Endothelial cell of umbilical vein (primary cell): Measurements from ENCODE around the gene FEN1. TPM values are rescaled to one million over a fixed set of nuclear protein-coding genes. Genes with fewer than 3 reads are reported as not detected.

Experiments
- BruUV-seq: library from RNA; stranded (reverse); fragments of 400-500 nt; replicated peaks from 2 replicates; lab custom pipeline; 2021; lab: Mats Ljungman, UMichigan
- CTCF ChIA-PET: fragments of 300-600, 350-600 bp; sonication (Branson Sonifier 250); formaldehyde crosslinking; loops from one replicate; lab custom pipeline; 2021; ENCODE audit warnings: antibody characterized with exemption, inconsistent platforms; lab: Charles Lee
- POLR2A ChIA-PET: fragments of 300-600, 350-600 bp; sonication (Branson Sonifier 250); formaldehyde crosslinking; loops from one replicate; lab custom pipeline; 2021; ENCODE audit warnings: antibody characterized with exemption, inconsistent platforms; lab: Charles Lee
- DNase-seq: peaks from one replicate; pipeline ENCODE4 v3.0.0-alpha.2; 2011; ENCODE audit warnings: low read depth, low spot score
- FAIRE-seq: peaks from 2 replicates; lab custom pipeline; 2011; peaks lifted over from hg19 to GRCh38; lab: Jason Lieb, UNC
- H2AFZ ChIP-seq: 2 replicates; pipeline ENCODE4 v1.6.0; 2012; ENCODE audit warnings: low read depth, low read length, control low read depth, inconsistent platforms
- H3K27ac ChIP-seq: 2 replicates; pipeline ENCODE4 v1.5.1; 2011; ENCODE audit warnings: low read depth, mild to moderate bottlenecking, control low read depth, low read length, moderate library complexity; ENCODE audit not compliant: insufficient read depth
- H3K27me3 ChIP-seq, 2 experiments: 2 replicates each; pipeline versions ENCODE4 v1.6.0 to v1.6.1; 2011; ENCODE audit warnings: low read length in 2 of 2, mixed read lengths in 1 of 2; ENCODE audit not compliant: control insufficient read depth in 2 of 2, insufficient read depth in 2 of 2
- H3K36me3 ChIP-seq, 2 experiments: 2 replicates in 1 of 2; 3 replicates in 1 of 2; pipeline ENCODE4 v1.5.1; 2011; ENCODE audit warnings: low read length in 2 of 2, mild to moderate bottlenecking in 1 of 2, moderate library complexity in 1 of 2; ENCODE audit not compliant: control insufficient read depth in 2 of 2, insufficient read depth in 2 of 2; ENCODE audit errors: extremely low read depth in 1 of 2
- H3K4me1 ChIP-seq: 3 replicates; pipeline ENCODE4 v1.5.1; 2011; ENCODE audit warnings: mild to moderate bottlenecking, low read length; ENCODE audit not compliant: control insufficient read depth, insufficient read depth; ENCODE audit errors: extremely low read depth
- H3K4me2 ChIP-seq: 2 replicates; pipeline ENCODE4 v1.6.1; 2011; ENCODE audit warnings: low read length, control low read depth, mixed read lengths; ENCODE audit not compliant: insufficient read depth
- H3K4me3 ChIP-seq, 3 experiments: fragments of 200-600 bp in 1 of 3; sonication (generic), shearing (Covaris generic) in 1 of 3; replicated peaks in 1 of 3; 2 replicates each; pipeline ENCODE4 v1.5.1; 2011 to 2016; ENCODE audit warnings: control low read depth in 3 of 3, low read length in 3 of 3, mild to moderate bottlenecking in 2 of 3, inconsistent platforms in 1 of 3, low read depth in 1 of 3, moderate library complexity in 1 of 3; ENCODE audit not compliant: insufficient read depth in 1 of 3
- H3K79me2 ChIP-seq: 2 replicates; pipeline ENCODE4 v1.6.0; 2012; ENCODE audit warnings: low read length, inconsistent platforms; ENCODE audit not compliant: control insufficient read depth, insufficient read depth
- H3K9ac ChIP-seq: replicated peaks from 2 replicates; pipeline ENCODE3; 2011; ENCODE audit warnings: low read length, control low read depth; ENCODE audit not compliant: insufficient read depth; ENCODE audit errors: extremely low read depth
- H3K9me1 ChIP-seq: replicated peaks from 3 replicates; pipeline ENCODE4 v1.6.0; 2011; ENCODE audit warnings: mild to moderate bottlenecking, low read length; ENCODE audit not compliant: control insufficient read depth, insufficient read depth; ENCODE audit errors: extremely low read depth
- H3K9me3 ChIP-seq: replicated peaks from 2 replicates; pipeline ENCODE4 v1.5.1; 2012; ENCODE audit warnings: low read length, inconsistent platforms; ENCODE audit not compliant: control insufficient read depth, insufficient read depth
- H4K20me1 ChIP-seq: replicated peaks from 2 replicates; pipeline ENCODE3; 2011; ENCODE audit warnings: mild to moderate bottlenecking, low read length; ENCODE audit not compliant: control insufficient read depth, insufficient read depth; ENCODE audit errors: extremely low read depth
- GATA2 ChIP-seq: IDR thresholded peaks from 2 replicates; pipeline ENCODE4 v1.7.0; 2011; ENCODE audit warnings: low read depth, mild to moderate bottlenecking, moderate library complexity, mixed read lengths, low read length; ENCODE audit not compliant: insufficient read length, insufficient read depth
- dilution Hi-C: fragments of 300-500 bp; cut with MboI; formaldehyde crosslinking; loops from one replicate; pipeline ENCODE4 v1.15.0; 2019; ENCODE audit warnings: low sequenced_read_pairs; ENCODE audit not compliant: extremely low pct_ligation_motif_present
- intact Hi-C: fragments of 100-400 bp; cut with micrococcal nuclease; formaldehyde crosslinking; loops from one replicate; pipeline ENCODE4 v1.10.0; 2022
- polyA plus RNA-seq, 4 experiments: library from polyadenylated mRNA; depleted of rRNA in 3 of 4; stranded (reverse) in 3 of 4; unstranded in 1 of 4; fragments of >200 nt; gene quantifications; 2 replicates each; pipeline versions ENCODE4 v1.2.1 to v1.2.3, GENCODE V29; 2011 to 2012; ENCODE audit warnings: missing spikeins in 1 of 4
- total RNA-seq: library from RNA; stranded (reverse); gene quantifications from 2 replicates; pipeline ENCODE4 v1.2.3, GENCODE V29; 2021
- TF ChIP-seq, protein P1 (sequence below), 2 donors: IDR thresholded peaks; 1 replicate in 1 of 2; 2 replicates in 1 of 2; pipeline ENCODE4 v1.5.1; 2011; ENCODE audit warnings: low read length in 2 of 2, mild to moderate bottlenecking in 2 of 2, moderate library complexity in 2 of 2, control low read depth in 1 of 2, inconsistent platforms in 1 of 2, low read depth in 1 of 2; ENCODE audit not compliant: insufficient read depth in 1 of 2; ENCODE audit errors: extremely low read depth in 1 of 2
- TF ChIP-seq, protein P2 (sequence below): IDR thresholded peaks from 2 replicates; pipeline ENCODE4 v1.6.1; 2011; ENCODE audit not compliant: insufficient read depth, insufficient read length

Gene FEN1
- total and polyA plus RNA-seq, 2 donors (not counting 3 experiments of a cell fraction or from before 2014, with no cell fraction given): 29.3 to 60.5 TPM

DNA sequence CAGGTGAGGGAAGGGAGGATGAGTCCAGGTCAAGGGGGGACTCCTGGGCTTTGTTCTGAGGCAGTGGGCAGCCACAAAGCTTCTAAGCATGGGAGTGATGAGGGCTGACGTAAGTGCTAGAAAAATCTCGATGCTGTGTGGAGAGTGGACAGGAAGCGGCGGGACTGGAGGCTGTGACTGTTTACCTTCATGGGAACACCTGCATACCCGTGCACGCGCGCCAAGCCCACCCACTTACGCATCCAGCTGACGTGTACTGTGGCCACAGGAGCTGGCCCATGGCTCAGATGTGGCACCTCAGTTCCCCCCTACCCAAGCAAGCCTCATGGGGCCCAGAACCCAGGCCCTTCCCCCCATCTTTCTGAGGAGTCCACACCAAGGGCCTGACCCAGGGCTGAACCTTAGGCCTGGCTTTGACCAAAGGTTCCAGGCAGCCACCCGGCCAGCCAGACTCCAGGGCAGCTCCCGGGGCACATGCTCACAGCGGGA is 26.3 kb upstream of the FEN1 start:
- H2AFZ ChIP-seq: no peak overlapping the region

More for the DNA sequence above, 26.3 kb upstream of the FEN1 start:
- Histone ChIP-seq H3K4me1 (no peaks in the 10 kb centered on the region), H3K9me3 (no peaks in the 10 kb centered on the region), H3K79me2 (no peaks in the 10 kb centered on the region), H3K9ac (no peak overlapping the region), H3K27ac (no peak overlapping the region), H3K4me3 (no peak overlapping the region), H3K4me2 (no peak overlapping the region), H4K20me1 (no peaks in the 10 kb centered on the region), H3K9me1 (no peaks in the 10 kb centered on the region), H3K36me3 (no peaks in the 10 kb centered on the region), H3K27me3 (peaks cover 0 to 2% of the 10 kb centered on the region in 2 experiments)
- no peak for TF ChIP-seq GATA2
- TF ChIP-seq, protein P1, sequence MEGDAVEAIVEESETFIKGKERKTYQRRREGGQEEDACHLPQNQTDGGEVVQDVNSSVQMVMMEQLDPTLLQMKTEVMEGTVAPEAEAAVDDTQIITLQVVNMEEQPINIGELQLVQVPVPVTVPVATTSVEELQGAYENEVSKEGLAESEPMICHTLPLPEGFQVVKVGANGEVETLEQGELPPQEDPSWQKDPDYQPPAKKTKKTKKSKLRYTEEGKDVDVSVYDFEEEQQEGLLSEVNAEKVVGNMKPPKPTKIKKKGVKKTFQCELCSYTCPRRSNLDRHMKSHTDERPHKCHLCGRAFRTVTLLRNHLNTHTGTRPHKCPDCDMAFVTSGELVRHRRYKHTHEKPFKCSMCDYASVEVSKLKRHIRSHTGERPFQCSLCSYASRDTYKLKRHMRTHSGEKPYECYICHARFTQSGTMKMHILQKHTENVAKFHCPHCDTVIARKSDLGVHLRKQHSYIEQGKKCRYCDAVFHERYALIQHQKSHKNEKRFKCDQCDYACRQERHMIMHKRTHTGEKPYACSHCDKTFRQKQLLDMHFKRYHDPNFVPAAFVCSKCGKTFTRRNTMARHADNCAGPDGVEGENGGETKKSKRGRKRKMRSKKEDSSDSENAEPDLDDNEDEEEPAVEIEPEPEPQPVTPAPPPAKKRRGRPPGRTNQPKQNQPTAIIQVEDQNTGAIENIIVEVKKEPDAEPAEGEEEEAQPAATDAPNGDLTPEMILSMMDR (IDR thresholded peaks at IDR 0.05; ENCODE audit: extremely low read depth in 1 of 2, insufficient read depth in 1 of 2, low read depth in 1 of 2, low read length in 2 of 2): no peak
- TF ChIP-seq, protein P2, sequence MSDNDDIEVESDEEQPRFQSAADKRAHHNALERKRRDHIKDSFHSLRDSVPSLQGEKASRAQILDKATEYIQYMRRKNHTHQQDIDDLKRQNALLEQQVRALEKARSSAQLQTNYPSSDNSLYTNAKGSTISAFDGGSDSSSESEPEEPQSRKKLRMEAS: no peak
- intact Hi-C loops (no loop called here), dilution Hi-C loops (no loop called here)
- ChIA-PET POLR2A (no interaction called here), CTCF (interaction anchor here (1.1 to 5.4 kb wide), 5 partner anchors 9 to 22 kb away, joined by 3 to 29 read pairs (median 4); no protein-coding TSS in a partner anchor)
- no peak for FAIRE-seq
- DNase-seq: no peak
- no TSS peak for BruUV-seq
